HG02759 (cell line): ENCODE results near the gene CDKN1B.
"Not testable (repeated sequence)": the region's sequence is repeated elsewhere in the genome, so short reads cannot be mapped to it uniquely, and the experiment has no call there.

Experiments used
- ATAC-seq: cut with Tn5 transposase; IDR thresholded peaks from one replicate; pipeline ENCODE4 v1.9.1; 2021; ENCODE audit warnings: mild to moderate bottlenecking, moderate library complexity; ENCODE audit not compliant: unreplicated experiment

The CDKN1B gene

GRCh38 chr12:12723681-12724420 is 6.7 kb downstream of the CDKN1B start:
- ATAC-seq, result no peak

- ATAC-seq, result no peak
These were observed 7.4 kb downstream of the CDKN1B start for GRCh38 chr12:12724421-12725085.

GRCh38 chr12:12725086-12725955 is 8.2 kb downstream of the CDKN1B start:
- peak; percentile 65 for ATAC-seq

GRCh38 chr12:12725956-12726554 is 8.9 kb downstream of the CDKN1B start:
- ATAC-seq, result no peak

- no peak for ATAC-seq
These were observed 9.5 kb downstream of the CDKN1B start for GRCh38 chr12:12726555-12727093.

- no peak for ATAC-seq
These were observed 14.0 kb downstream of the CDKN1B start for GRCh38 chr12:12731178-12731577.

- ATAC-seq, result no peak
These were observed 14.6 kb downstream of the CDKN1B start for GRCh38 chr12:12731785-12732184.

- no peak for ATAC-seq
These were observed 15.9 kb downstream of the CDKN1B start for GRCh38 chr12:12733118-12733517.

GRCh38 chr12:12734054-12734453 is 16.9 kb downstream of the CDKN1B start:
- no peak for ATAC-seq

- no peak for ATAC-seq
These were observed 17.4 kb downstream of the CDKN1B start for GRCh38 chr12:12734561-12735071.

- ATAC-seq, result no peak
These were observed 18.1 kb downstream of the CDKN1B start for GRCh38 chr12:12735301-12735700.

- ATAC-seq, result peak; percentile 73
These were observed 19.9 kb downstream of the CDKN1B start for GRCh38 chr12:12736759-12737676.

- ATAC-seq, result not testable (repeated sequence)
These were observed 21.0 kb downstream of the CDKN1B start for GRCh38 chr12:12738152-12738551.

GRCh38 chr12:12741660-12742059 is 24.5 kb downstream of the CDKN1B start:
- no peak for ATAC-seq

- no peak for ATAC-seq
These were observed 27.6 kb downstream of the CDKN1B start for GRCh38 chr12:12744546-12745305.

- no peak for ATAC-seq
These were observed 28.5 kb downstream of the CDKN1B start for GRCh38 chr12:12745576-12746211.

GRCh38 chr12:12747278-12747677 is 30.1 kb downstream of the CDKN1B start:
- ATAC-seq, result no peak

- no peak for ATAC-seq
These were observed 30.9 kb downstream of the CDKN1B start for GRCh38 chr12:12748044-12748443.
